Measurements from ENCODE around the gene HRC.
"Not testable (repeated sequence)": the region's sequence is repeated elsewhere in the genome, so short reads cannot be mapped to it uniquely, and the experiment has no call there.

HRC gene, protein sequence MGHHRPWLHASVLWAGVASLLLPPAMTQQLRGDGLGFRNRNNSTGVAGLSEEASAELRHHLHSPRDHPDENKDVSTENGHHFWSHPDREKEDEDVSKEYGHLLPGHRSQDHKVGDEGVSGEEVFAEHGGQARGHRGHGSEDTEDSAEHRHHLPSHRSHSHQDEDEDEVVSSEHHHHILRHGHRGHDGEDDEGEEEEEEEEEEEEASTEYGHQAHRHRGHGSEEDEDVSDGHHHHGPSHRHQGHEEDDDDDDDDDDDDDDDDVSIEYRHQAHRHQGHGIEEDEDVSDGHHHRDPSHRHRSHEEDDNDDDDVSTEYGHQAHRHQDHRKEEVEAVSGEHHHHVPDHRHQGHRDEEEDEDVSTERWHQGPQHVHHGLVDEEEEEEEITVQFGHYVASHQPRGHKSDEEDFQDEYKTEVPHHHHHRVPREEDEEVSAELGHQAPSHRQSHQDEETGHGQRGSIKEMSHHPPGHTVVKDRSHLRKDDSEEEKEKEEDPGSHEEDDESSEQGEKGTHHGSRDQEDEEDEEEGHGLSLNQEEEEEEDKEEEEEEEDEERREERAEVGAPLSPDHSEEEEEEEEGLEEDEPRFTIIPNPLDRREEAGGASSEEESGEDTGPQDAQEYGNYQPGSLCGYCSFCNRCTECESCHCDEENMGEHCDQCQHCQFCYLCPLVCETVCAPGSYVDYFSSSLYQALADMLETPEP

GRCh38 chr19:49155005-49155819, at the start of gene HRC:
HRC (minus strand) TSS chr19:49155396; CDS start chr19:49155237, 159 bp downstream.
- no peak for DNase-seq (ENCODE audit: low read depth)

- DNase-seq (ENCODE audit: low read depth) = no peak
Measured at GRCh38 chr19:49201042-49201441, 45.8 kb upstream of the HRC start.

- DNase-seq (ENCODE audit: low read depth) = no peak
Measured at GRCh38 chr19:49200238-49200862, 45.2 kb upstream of the HRC start.

DNA sequence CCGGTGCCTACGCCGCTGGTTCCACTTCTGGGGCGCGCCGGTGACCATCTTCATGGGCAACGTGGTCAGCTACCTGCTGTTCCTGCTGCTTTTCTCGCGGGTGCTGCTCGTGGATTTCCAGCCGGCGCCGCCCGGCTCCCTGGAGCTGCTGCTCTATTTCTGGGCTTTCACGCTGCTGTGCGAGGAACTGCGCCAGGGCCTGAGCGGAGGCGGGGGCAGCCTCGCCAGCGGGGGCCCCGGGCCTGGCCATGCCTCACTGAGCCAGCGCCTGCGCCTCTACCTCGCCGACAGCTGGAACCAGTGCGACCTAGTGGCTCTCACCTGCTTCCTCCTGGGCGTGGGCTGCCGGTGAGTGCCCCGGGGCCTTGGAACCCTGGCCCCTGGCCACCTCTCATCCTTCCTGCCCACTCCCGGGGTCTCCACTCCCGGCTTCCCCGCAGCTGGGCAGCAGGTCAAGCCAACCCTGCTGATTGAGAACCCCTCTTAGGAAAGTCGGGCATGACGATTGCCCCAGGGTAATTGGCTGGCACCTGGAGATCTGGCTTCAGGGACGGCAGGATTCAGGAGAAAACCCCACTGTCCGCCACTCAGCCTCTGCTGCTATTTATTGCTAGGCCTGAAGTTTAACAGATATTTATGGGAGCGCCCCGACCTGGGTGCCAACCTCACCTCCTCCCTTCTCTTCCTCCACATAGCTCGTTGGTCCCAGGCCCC, 41.5 kb upstream of the HRC start:
- no peak for DNase-seq (ENCODE audit: low read depth)

GRCh38 chr19:49194408-49194807, 39.2 kb upstream of the HRC start:
- no peak for DNase-seq (ENCODE audit: low read depth)

DNA sequence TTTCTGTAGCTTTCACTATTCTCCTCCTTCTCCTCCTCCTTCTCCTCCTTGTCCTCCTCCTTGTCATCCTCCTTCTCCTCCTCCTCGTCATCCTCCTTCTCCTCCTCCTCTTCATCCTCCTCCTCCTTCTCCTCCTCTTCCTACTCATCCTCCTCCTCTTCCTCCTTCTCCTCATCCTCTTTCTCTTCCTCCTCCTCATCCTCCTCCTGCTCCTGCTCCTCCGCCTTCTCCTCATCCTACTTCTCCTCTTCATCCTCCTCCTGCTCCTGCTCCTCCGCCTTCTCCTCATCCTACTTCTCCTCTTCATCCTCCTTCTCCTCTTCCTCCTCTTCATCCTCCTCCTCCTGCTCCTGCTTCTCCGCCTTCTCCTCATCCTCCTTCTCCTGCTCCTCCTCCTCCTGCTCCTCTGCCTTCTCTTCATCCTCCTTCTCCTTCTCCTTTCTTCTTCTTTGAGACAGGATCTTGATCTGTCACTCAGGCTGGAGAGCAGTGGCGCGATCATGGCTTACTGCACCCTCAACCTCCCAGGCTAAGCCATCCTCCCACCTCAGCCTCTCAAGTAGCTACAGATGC, 38.7 kb upstream of the HRC start:
- DNase-seq (ENCODE audit: low read depth) = no peak

DNA sequence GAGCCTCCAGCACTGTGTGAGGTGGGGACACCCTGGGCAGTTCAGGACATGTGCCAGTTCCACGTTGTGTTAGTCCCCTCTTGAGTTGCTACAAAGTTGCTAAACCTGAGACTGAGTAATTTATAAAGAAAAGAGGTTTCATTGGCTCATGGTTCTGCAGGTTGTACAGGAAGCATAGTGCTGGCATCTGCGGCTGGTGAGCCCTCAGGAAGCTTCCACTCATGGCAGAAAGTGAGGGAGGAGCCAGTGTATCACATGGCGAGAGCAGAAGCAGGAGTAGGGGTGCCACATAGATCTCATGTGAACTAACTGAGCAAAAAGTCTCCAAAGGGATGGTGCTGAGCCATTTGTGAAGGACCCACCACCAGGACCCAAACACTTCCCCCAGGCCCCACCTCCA, 35.6 kb upstream of the HRC start:
- DNase-seq (ENCODE audit: low read depth) = no peak

GRCh38 chr19:49189259-49189658, 34.1 kb upstream of the HRC start:
- DNase-seq (ENCODE audit: low read depth) = no peak

DNA sequence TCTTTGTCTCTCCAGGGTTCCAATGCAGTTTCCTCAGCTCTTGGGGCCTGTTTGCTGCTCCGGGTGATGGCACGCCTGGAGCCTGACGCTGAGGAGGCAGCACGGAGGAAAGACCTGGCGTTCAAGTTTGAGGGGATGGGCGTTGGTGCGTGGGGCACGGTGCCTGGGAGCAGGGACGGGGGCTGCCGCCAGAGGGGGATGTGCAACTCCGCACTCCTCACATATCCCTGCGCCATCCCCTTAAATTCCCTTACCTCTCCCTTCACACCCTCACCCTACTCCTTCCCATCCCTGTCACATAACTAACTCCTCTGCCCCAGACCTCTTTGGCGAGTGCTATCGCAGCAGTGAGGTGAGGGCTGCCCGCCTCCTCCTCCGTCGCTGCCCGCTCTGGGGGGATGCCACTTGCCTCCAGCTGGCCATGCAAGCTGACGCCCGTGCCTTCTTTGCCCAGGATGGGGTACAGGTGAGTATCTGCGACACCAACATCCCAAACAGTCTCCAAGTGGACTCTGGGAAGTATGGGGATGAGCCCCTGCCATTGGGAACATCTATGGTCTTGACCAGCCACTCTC, 33.5 kb upstream of the HRC start:
- no peak for DNase-seq (ENCODE audit: low read depth)

- DNase-seq (ENCODE audit: low read depth) = no peak
Measured at GRCh38 chr19:49186108-49186507, 30.9 kb upstream of the HRC start.

DNA sequence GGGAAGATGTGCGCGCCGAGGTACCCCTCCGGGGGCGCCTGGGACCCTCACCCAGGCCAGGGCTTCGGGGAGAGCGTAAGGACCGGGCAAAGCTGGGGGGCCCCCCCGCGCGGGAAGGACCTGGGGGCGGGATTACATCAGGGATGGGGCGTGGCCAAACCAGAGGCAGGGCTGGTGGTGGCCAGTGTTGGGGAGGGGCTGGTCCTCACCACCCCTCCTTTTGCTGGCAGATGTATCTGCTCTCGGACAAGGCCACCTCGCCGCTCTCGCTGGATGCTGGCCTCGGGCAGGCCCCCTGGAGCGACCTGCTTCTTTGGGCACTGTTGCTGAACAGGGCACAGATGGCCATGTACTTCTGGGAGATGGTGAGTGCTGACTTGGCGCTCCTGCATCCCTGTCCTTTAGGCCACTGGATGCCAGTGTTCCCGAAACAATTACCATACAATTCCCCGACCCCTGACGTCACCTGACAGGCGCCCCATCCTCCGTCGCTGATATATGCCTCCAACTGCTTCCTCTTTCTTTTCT, 27.7 kb upstream of the HRC start:
- DNase-seq (ENCODE audit: low read depth) = no peak

- DNase-seq (ENCODE audit: low read depth) = not testable (repeated sequence)
Measured at GRCh38 chr19:49182010-49182847, 27.0 kb upstream of the HRC start.

DNA sequence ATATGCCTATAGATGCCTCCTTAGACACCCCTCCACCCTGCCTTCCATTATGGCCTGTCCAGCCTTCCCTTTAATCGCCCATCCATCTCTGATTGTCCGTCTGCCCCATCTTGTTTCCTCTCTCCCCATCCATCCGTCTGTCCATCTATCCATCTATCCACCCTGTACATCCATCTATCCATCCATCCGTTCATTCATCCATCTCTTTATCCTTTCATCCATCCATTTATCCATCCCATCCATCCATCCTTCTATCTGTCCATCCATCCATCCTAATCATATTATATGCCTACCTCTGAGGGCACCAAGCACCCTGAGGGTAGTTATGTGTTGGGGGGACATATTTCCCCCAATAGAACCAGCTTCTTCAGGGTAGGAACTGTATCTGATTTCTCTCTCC, 25.5 kb upstream of the HRC start:
- DNase-seq (ENCODE audit: low read depth) = no peak

DNA sequence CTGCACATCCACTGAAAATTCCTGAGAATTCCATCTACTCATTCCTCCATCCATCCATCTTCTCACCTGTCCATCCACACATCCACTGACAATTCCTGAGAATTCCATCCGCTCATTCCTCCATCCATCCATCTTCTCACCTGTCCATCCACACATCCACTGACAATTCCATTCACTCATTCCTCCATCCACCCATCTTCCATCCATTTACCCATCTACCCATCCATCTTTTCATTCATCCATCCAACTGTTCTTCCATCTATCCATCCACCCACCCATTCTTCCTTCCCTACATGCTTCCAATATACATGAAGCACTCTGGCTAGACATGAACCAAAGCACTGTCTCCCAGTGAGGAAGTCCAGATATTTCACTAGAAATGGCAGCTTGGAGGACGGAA, 18.0 kb upstream of the HRC start:
- DNase-seq (ENCODE audit: low read depth) = no peak

- DNase-seq (ENCODE audit: low read depth) = no peak
Measured at GRCh38 chr19:49168421-49168820, 13.2 kb upstream of the HRC start.

- DNase-seq (ENCODE audit: low read depth) = no peak
Measured at GRCh38 chr19:49167857-49168409, 12.7 kb upstream of the HRC start.

- DNase-seq (ENCODE audit: low read depth) = no peak
Measured at GRCh38 chr19:49165865-49166301, 10.7 kb upstream of the HRC start.

DNA sequence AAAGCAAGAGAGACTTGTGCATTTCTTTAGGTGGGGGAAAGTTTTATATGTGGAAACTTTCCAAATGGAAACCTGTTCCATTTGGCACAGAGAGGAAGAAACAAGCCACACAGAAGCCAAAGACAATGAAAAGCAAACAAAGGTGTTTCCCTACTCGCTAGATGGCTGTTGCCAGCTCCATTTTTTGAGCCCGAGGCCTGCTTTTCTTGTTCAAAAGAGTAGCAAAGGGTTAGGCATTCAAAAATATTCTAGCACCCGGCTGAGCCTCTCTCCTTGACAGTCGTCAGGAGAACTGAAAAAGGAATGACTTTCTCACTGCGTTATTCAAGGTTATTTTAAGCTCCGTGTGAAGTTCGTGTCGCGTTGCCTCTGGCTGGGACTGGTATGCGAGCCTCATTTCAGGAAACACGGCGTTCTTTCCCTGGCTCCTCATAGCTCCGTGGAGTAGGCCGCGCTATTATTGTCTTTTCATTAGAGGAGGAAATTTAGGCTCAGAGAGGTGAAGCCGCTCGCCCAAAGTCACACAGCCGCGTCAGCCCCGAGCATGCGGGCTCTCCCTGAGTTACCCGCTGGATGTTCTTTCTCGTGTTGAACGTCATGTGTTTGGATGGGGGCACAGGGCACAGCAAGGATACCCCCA, 10.0 kb upstream of the HRC start:
- no peak for DNase-seq (ENCODE audit: low read depth)

DNA sequence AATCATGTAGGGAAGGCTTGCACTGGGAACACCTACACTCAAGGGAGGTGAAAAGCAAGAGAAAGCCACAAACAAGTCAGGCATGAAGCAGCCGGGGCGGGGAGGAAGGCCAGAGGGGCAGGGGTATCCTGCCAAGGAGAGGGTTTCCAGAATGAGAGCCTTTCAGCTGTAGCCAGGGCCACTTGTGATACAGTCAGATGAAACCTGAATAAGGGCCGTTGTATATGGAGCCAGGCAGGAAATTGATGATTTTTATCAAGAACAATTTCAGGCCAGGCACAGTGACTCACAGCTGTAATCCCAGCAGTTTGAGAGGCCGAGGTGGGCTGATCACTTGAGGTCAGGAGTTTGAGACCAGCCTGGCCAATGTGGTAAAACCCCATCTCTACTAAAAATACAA, 6.8 kb upstream of the HRC start:
- DNase-seq (ENCODE audit: low read depth) = no peak

All from activated gamma-delta T cell treated with anti-CD3 and anti-CD28 coated beads, Interleukin-2, amount 50 U/mL, for 16 hours (primary cell).